ENCODE measurements around the gene XYLT1.

XYLT1 gene

DNA sequence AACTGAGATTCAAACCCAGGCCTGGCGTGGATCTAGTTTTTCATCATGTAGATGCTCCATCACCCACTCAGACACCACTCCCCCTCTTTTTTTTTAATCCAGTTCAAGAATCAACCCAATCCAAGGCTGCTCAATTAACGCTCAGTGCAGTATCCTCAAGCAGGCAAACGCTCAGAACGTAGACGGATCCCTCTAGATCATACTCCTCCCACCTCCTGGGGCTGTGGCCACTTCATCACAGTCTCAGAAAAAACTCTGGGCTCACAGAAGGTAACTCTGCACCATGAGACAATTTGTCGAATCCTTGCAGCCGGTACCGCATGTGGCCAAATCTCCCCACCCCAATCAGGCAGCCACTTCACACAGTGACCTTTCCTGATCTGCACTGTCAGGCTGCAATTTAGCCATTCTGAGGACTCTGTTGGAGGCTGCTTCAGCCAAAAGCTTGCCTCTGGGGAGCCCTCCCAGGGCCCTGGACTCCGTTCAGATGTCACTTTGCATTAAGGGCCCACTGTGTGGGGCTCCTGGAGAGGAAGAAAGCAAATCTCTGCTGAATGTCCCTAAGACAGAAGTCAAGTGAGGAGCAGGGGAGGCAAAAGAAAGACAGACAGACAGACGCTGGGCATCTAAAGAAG, 183.5 kb downstream of the XYLT1 start:
- TF ChIP-seq, protein P1, sequence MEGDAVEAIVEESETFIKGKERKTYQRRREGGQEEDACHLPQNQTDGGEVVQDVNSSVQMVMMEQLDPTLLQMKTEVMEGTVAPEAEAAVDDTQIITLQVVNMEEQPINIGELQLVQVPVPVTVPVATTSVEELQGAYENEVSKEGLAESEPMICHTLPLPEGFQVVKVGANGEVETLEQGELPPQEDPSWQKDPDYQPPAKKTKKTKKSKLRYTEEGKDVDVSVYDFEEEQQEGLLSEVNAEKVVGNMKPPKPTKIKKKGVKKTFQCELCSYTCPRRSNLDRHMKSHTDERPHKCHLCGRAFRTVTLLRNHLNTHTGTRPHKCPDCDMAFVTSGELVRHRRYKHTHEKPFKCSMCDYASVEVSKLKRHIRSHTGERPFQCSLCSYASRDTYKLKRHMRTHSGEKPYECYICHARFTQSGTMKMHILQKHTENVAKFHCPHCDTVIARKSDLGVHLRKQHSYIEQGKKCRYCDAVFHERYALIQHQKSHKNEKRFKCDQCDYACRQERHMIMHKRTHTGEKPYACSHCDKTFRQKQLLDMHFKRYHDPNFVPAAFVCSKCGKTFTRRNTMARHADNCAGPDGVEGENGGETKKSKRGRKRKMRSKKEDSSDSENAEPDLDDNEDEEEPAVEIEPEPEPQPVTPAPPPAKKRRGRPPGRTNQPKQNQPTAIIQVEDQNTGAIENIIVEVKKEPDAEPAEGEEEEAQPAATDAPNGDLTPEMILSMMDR (IDR thresholded peaks at IDR 0.05; ENCODE audit: low read depth, low read length, missing control alignments): no peak
- H3K4me3 ChIP-seq (replicated peaks; ENCODE audit: low read depth, low read length): no peak overlapping the region
- no peak for DNase-seq (ENCODE audit: extremely low read depth, low read depth)

DNA sequence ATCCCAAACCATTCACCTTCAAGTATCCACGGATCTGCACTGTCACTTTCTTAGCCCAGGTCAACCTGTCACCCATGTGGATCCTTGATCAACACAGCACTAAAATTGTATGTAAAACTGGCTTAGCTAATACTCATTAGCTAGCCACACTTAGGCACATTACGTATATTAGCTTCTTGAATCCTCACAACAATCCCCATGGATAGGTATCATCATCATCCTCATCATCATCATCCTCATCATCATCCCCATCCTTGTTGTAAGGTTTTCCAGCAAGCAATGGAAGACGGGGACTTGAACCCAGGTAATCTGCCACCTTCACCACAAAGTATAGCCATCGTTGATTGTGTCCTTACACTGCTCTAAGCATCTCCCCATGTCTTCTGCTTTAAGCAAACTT, 184.3 kb downstream of the XYLT1 start:
- no peak for DNase-seq (ENCODE audit: extremely low read depth, low read depth)
- H3K4me3 ChIP-seq (replicated peaks; ENCODE audit: low read depth, low read length): no peak overlapping the region
- TF ChIP-seq, protein P1 (IDR thresholded peaks at IDR 0.05; ENCODE audit: low read depth, low read length, missing control alignments): no peak

DNA sequence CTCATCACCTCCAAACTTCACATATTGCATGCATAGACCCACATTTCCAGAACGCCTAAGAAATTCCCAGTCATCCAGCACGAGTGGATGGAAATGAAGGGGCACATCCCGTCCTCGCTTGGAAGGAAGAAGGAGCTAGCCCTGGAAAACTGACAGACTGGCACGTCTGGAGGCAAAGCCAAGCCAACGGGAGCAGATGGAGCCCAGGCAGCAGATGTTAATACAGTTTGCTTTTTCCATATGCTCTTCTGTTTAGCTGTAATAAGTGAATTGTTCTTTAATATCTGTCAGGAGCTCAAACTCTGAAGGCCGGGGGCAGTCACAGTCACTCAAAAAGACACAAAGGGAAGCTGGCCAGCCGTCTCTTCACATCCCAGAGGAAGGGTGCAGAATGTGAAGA, 187.7 kb downstream of the XYLT1 start:
- TF ChIP-seq, protein P1 (IDR thresholded peaks at IDR 0.05; ENCODE audit: low read depth, low read length, missing control alignments): no peak
- H3K4me3 ChIP-seq (replicated peaks; ENCODE audit: low read depth, low read length): no peak overlapping the region
- DNase-seq (ENCODE audit: extremely low read depth, low read depth): no peak

DNA sequence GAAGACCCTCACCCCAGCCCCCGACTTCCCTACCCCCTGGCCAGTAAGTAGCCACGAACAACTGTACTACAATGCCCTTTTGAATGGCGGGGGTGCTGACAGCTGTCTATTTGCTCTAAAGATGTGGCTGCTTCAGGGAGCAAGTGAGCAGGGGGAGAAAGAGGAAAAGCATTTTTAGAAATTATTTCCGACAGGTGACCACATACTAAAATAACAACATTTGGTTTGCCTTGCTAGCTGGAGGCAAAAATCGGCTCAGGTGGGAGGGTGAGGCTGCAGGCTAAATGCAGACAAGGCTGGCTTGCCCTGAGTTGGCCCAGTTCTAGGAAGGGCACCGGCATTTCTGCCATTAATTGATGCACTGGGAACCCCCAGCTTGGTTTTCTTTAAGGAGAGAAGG, 188.5 kb downstream of the XYLT1 start:
- TF ChIP-seq, protein P1 (IDR thresholded peaks at IDR 0.05; ENCODE audit: low read depth, low read length, missing control alignments): no peak
- no peak overlapping the region for H3K4me3 ChIP-seq (replicated peaks; ENCODE audit: low read depth, low read length)
- DNase-seq (ENCODE audit: extremely low read depth, low read depth): no peak

DNA sequence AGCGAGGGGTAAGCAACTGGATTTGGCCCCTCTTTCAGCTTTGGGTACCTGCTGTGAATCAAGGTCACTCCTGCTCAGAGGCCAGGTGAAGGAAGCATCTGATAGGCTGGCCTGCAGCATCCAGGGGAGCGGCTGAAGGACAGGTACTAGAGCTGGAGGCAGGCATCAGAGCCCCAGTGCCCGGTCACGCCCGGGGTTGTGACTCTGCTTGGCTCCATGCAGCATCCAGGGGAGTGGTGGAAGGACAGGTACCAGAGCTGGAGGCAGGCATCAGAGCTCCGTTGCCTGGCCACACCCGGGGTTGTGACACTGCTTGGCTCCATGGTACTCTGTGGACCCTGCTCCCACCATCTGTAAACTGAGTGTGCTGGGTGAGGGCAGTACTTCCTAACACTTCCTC, 189.7 kb downstream of the XYLT1 start:
- H3K4me3 ChIP-seq (replicated peaks; ENCODE audit: low read depth, low read length): no peak overlapping the region
- TF ChIP-seq, protein P1 (IDR thresholded peaks at IDR 0.05; ENCODE audit: low read depth, low read length, missing control alignments): no peak
- no peak for DNase-seq (ENCODE audit: extremely low read depth, low read depth)

DNA sequence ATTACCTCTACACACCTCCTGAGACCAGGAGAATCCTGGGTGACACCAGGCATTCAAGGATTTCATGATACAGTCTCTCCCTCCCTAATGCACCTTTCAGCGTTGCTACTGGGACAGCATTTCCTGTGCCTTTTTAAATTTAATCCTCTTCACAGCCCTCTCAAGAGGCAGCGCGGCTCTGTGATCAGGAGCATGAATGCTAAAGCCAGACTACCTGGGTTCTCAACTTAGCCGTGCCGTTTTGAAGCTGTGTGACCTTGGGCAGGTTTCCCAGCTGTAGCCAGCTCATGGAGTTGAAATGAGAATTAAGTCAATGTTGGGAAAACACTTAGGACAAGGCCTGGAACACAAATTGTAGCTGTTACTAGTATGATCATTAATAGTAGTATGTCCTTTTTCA, 191.8 kb downstream of the XYLT1 start:
- TF ChIP-seq, protein P1 (IDR thresholded peaks at IDR 0.05; ENCODE audit: low read depth, low read length, missing control alignments): no peak
- DNase-seq (ENCODE audit: extremely low read depth, low read depth): no peak
- no peak overlapping the region for H3K4me3 ChIP-seq (replicated peaks; ENCODE audit: low read depth, low read length)

DNA sequence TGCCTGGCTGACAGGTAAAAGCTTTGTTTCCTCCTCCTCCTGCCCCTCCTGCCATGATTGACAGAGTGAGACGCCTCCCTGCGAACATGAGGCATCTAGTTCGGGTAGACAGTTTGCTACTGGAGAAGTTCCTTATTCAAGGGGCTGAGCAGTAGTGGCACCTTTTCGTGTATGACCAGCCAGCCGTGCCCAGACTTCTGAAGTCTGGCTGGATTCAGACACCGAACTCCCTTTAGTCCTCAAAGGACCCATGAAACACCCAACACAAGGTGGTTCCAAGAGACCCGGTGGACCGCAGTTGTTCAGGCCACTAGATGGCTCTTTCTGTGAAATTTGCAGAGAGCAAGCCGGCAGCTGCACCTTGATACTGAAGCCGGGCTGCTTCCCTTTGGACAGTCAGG, 192.8 kb downstream of the XYLT1 start:
- no peak overlapping the region for H3K4me3 ChIP-seq (replicated peaks; ENCODE audit: low read depth, low read length)
- TF ChIP-seq, protein P1 (IDR thresholded peaks at IDR 0.05; ENCODE audit: low read depth, low read length, missing control alignments): peak; percentile 45
- no peak for DNase-seq (ENCODE audit: extremely low read depth, low read depth)
